Measurements from ENCODE around the gene CEP112. TPM values are rescaled to one million over a fixed set of nuclear protein-coding genes. Genes with fewer than 3 reads are reported as not detected.
A peak's percentile ranks its signal among the peaks of the same experiment; 100 is the strongest.

The CEP112 gene
- total and polyA plus RNA-seq, 2 of the 8 experiments (the other 6 are each of a cell fraction or from before 2014, with no cell fraction given): 0.62 to 3.1 TPM

GRCh38 chr17:66210208-66210574 is 18.3 kb upstream of the CEP112 start:
- Histone ChIP-seq H2BK5ac (ENCODE audit: low read depth, low read length) (no peak overlapping the region), H4K8ac (ENCODE audit: extremely low read depth, insufficient read depth, low read length) (no peak overlapping the region), H2BK120ac (replicated peaks; ENCODE audit: low read depth, low read length) (no peak overlapping the region), H3K14ac (ENCODE audit: insufficient read length) (no peak overlapping the region), H4K91ac (replicated peaks; ENCODE audit: insufficient read length, low read length) (no peak overlapping the region), H3K23me2 (ENCODE audit: low read depth, low read length) (peaks cover 2% of the 10 kb centered on the region; the same call in 1 of the 2 replicates), H3K9me3 (ENCODE audit: insufficient read depth in 2 of 2, low read depth in 1 of 2, low read length in 1 of 2) (no peaks in the 10 kb centered on the region), H3K18ac (ENCODE audit: extremely low read depth, low read length) (no peak overlapping the region), H3K79me1 (ENCODE audit: low read depth, low read length) (no peaks in the 10 kb centered on the region), H3K27me3 (replicated peaks in 1 of 4; ENCODE audit: control insufficient read depth in 3 of 4, extremely low read depth in 1 of 4, insufficient read depth in 3 of 4, low read length in 3 of 4) (no peaks in the 10 kb centered on the region), H3K4ac (replicated peaks; ENCODE audit: insufficient read length, low read depth, low read length) (no peak overlapping the region), H4K5ac (ENCODE audit: insufficient read length, low read depth, low read length) (no peak overlapping the region), H3K9ac (replicated peaks in 1 of 4; ENCODE audit: extremely low read depth in 1 of 4, low read depth in 3 of 4, low read length in 3 of 4) (no peak overlapping the region), H3K56ac (replicated peaks; ENCODE audit: insufficient read length, low read depth, low read length) (no peak overlapping the region), H3K79me2 (ENCODE audit: control insufficient read depth in 1 of 2, insufficient read depth in 2 of 2, low read length in 2 of 2) (no peaks in the 10 kb centered on the region), H2BK20ac (ENCODE audit: low read length) (0 out of 2 replicates have a peak overlapping the region, but pooled peaks have one; percentile 62), H3K36me3 (ENCODE audit: control insufficient read depth in 2 of 4, insufficient read depth in 4 of 4, low read length in 3 of 4) (no peaks in the 10 kb centered on the region), H2BK12ac (ENCODE audit: low read depth, low read length) (no peak overlapping the region), H3K27ac (ENCODE audit: low read depth, low read length) (no peak overlapping the region), H3K4me2 (ENCODE audit: insufficient read depth in 1 of 2, low read depth in 2 of 2, low read length in 2 of 2) (no peak overlapping the region), H4K20me1 (replicated peaks in 1 of 2; ENCODE audit: control insufficient read depth in 1 of 2, insufficient read depth in 2 of 2, low read length in 2 of 2) (no peaks in the 10 kb centered on the region), H3K4me3 (ENCODE audit: extremely low read depth in 1 of 4, insufficient read depth in 2 of 4, low read depth in 3 of 4, low read length in 4 of 4) (no peak overlapping the region), H2AFZ (ENCODE audit: low read length) (no peak overlapping the region), H3K23ac (ENCODE audit: insufficient read length) (no peak overlapping the region), H3K4me1 (replicated peaks in 1 of 4; ENCODE audit: control insufficient read depth in 3 of 4, insufficient read depth in 4 of 4, low read length in 3 of 4) (peaks cover 0 to 2% (median 0%) of the 10 kb centered on the region in 4 experiments; a peak in 1 of 7 replicates), H2AK5ac (ENCODE audit: low read depth, low read length) (no peak overlapping the region), H2BK15ac (ENCODE audit: low read length) (no peak overlapping the region)
- FAIRE-seq: no peak
- WGBS, 2 experiments (ENCODE audit: extremely low coverage in 1 of 2, insufficient coverage in 1 of 2, insufficient read length in 1 of 2, insufficient replicate concordance in 2 of 2, low coverage in 1 of 2, low lambda C conversion rate in 2 of 2, missing lambda C conversion rate in 1 of 2): 92% methylated on average over 2 of the region's 2 CpGs; no CpG with 5 or more reads in 1 of the 2 experiments
- DNase-seq (ENCODE audit: low read depth in 1 of 2, low spot score in 2 of 2): no peak
- CTCF ChIA-PET (ENCODE audit: partially characterized antibody): interaction anchor here (0.9 to 6.6 kb wide), 4 partner anchors 8 to 100 kb away, joined by 3 to 64 read pairs (median 6); no protein-coding TSS in a partner anchor
- POLR2A ChIA-PET (ENCODE audit: partially characterized antibody): no interaction called here
- TF ChIP-seq ATF3 (IDR thresholded peaks at IDR 0.05; ENCODE audit: insufficient read depth, low read depth, low read length): no peak
- no peak for TF ChIP-seq RXRA (IDR thresholded peaks at IDR 0.05; ENCODE audit: insufficient read depth, low read depth, low read length)
- TF ChIP-seq FOSL1 (IDR thresholded peaks at IDR 0.05; ENCODE audit: insufficient read depth, low read depth, low read length): no peak
- TF ChIP-seq SRF (IDR thresholded peaks at IDR 0.05; ENCODE audit: low read depth, low read length): no peak
- no peak for TF ChIP-seq SP4 (IDR thresholded peaks at IDR 0.05; ENCODE audit: low read length)
- TF ChIP-seq ZNF274 (IDR thresholded peaks at IDR 0.05; ENCODE audit: borderline replicate concordance, extremely low read depth, low read length): no peak
- no peak for TF ChIP-seq HDAC2 (IDR thresholded peaks at IDR 0.05; ENCODE audit: borderline replicate concordance in 1 of 2, low read depth in 2 of 2, low read length in 2 of 2)
- no peak for TF ChIP-seq RBBP5 (IDR thresholded peaks at IDR 0.05; ENCODE audit: borderline replicate concordance, low read depth, low read length)
- no peak for TF ChIP-seq USF2 (IDR thresholded peaks at IDR 0.05; ENCODE audit: low read length)
- TF ChIP-seq E2F6 (IDR thresholded peaks at IDR 0.05): no peak
- TF ChIP-seq GABPA (IDR thresholded peaks at IDR 0.05; ENCODE audit: borderline replicate concordance, insufficient read depth, low read length): no peak

Data from H1 (cell line).